ENCODE results near the gene LTK. TPM values are rescaled to one million over a fixed set of nuclear protein-coding genes. Genes with fewer than 3 reads are reported as not detected.

LTK gene
- total RNA-seq = 0.20 TPM in 1 of 2 replicates, not detected in the other

GRCh38 chr15:41513506-41514227 lies at the start of gene LTK:
LTK (minus strand) TSS chr15:41513827; CDS start chr15:41513709, 118 bp downstream.

GRCh38 chr15:41558400-41559238 lies 45.0 kb upstream of the LTK start, which contains the start of gene TYRO3:
TYRO3 (plus strand) TSS chr15:41559212; CDS start chr15:41559258, 46 bp downstream.

DNA sequence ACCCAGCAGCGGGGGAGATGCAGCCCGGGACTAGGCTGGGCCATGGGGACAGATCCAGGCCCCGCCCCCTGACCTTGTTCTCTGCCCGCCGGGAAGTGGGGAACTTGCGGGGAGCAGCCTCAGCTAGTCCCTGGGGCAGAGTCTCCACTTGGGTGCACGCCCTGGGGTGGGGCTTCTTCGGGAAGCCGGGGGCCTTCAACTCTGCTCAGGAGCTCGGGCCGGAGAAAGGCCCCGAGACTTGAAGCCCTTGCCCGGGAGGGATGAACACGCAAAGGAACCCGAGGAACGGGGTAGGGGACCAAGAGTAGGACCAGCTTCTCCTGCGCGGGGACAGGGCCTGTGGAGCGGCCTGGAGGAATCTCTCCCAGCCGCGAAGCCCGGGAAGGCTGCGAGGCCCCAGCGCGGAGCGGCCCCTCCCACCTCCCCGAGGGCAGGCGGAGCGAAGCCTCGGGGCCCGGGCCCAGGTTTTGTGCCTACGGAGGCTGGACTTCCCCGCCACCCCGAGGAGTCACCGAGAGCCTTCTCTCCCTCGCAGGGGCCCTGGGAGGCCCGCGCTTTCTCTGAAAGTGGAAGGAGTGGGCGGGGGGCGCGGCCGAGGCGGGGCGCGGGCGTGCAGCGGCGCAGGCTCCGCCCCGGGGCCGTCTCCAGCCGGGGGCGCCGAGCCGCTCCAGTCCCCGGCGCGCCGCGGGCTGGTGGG lies 20.3 kb downstream of the LTK start, which contains the start of gene ITPKA:
Gene ITPKA (plus strand): TSS at position 670 of the 697 bp plus-strand sequence. CDS start 54 bp downstream, outside the sequence.

Other genes starting within 250 kb of the LTK start
- 8.6 and 10.3 TPM in 2 replicates for gene OIP5, start 181.2 kb downstream of the LTK start, total RNA-seq
- 60.6 and 79.0 TPM in 2 replicates for gene NUSAP1, start 180.9 kb downstream of the LTK start, total RNA-seq
- 23.1 and 25.0 TPM in 2 replicates for gene NDUFAF1, start 111.3 kb downstream of the LTK start, total RNA-seq
- 26.2 and 26.8 TPM in 2 replicates for gene RTF1, start 96.7 kb downstream of the LTK start, total RNA-seq
- gene ITPKA, start 20.0 kb downstream of the LTK start, total RNA-seq = 1.1 and 3.1 TPM in 2 replicates
- gene RPAP1, start 30.4 kb upstream of the LTK start, total RNA-seq = 19.1 and 27.6 TPM in 2 replicates
- 7.0 and 11.9 TPM in 2 replicates for gene TYRO3, start 45.4 kb upstream of the LTK start, total RNA-seq
- gene MGA, start 146.6 kb upstream of the LTK start, total RNA-seq = 23.1 and 35.8 TPM in 2 replicates

Data from subcutaneous preadipocyte (primary cell).